SH-SY5Y (cell line): ENCODE results near the gene LARGE1.

Experiments
- GATA2 ChIP-seq: IDR thresholded peaks from 2 replicates; pipeline ENCODE4 v1.6.1; 2011; ENCODE audit warnings: mild to moderate bottlenecking, low read depth, low read length
- GATA3 ChIP-seq: IDR thresholded peaks from 2 replicates; pipeline ENCODE4 v1.6.1; 2011; ENCODE audit warnings: low read depth, mild to moderate bottlenecking, low read length, moderate library complexity

- no peak for TF ChIP-seq GATA3
- no peak for TF ChIP-seq GATA2
These were observed 66.8 kb downstream of the LARGE1 start for GRCh38 chr22:33853200-33854097.
